IMR-90 (cell line): ENCODE measurements around the gene NDUFA5. TPM values are rescaled to one million over a fixed set of nuclear protein-coding genes. Genes with fewer than 3 reads are reported as not detected.

Experiments
- ATAC-seq: fragments of 200-7000 bp; cut with Tn5 transposase; 2 replicates; pipeline ENCODE4 v1.9.1; 2020; ENCODE audit warnings: low read depth, mild to moderate bottlenecking, moderate library complexity
- BruUV-seq: library from RNA; stranded (reverse); fragments of 400-500 nt; replicated peaks from 2 replicates; lab custom pipeline; 2021; lab: Mats Ljungman, UMichigan
- CTCF ChIA-PET: fragments of 300-600 bp; formaldehyde crosslinking; extraction: SDS; loops from one replicate; lab custom pipeline; 2021; ENCODE audit warnings: antibody characterized with exemption; lab: Yijun Ruan, JAX
- POLR2A ChIA-PET: fragments of 300-600 bp; sonication (Branson Sonifier 250); formaldehyde crosslinking; loops from one replicate; lab custom pipeline; 2022; ENCODE audit warnings: antibody characterized with exemption; ENCODE audit not compliant: unreplicated experiment; lab: Charles Lee
- DNase-seq: peaks from one replicate; pipeline ENCODE4 v3.0.0; 2013
- H2AFZ ChIP-seq: replicated peaks from 2 replicates; pipeline ENCODE3; 2013; ENCODE audit warnings: low read length, mild to moderate bottlenecking; ENCODE audit not compliant: poor library complexity
- H2AK5ac ChIP-seq: 2 replicates; pipeline ENCODE4 v1.6.1; 2013; ENCODE audit warnings: low read depth, low read length, inconsistent platforms
- H2AK9ac ChIP-seq: replicated peaks from 2 replicates; pipeline ENCODE3; 2013; ENCODE audit warnings: mild to moderate bottlenecking, low read depth, low read length, moderate library complexity; ENCODE audit not compliant: poor library complexity
- H2BK120ac ChIP-seq: 2 replicates; pipeline ENCODE4 v1.6.1; 2013; ENCODE audit warnings: low read depth, low read length, inconsistent platforms
- H2BK15ac ChIP-seq: 3 replicates; pipeline ENCODE4 v1.6.1; 2013; ENCODE audit warnings: low read depth, low read length, inconsistent platforms
- H2BK20ac ChIP-seq: 2 replicates; pipeline ENCODE4 v1.6.1; 2013; ENCODE audit warnings: low read depth, mild to moderate bottlenecking, inconsistent platforms, low read length, moderate library complexity
- H2BK5ac ChIP-seq: 2 replicates; pipeline ENCODE4 v1.6.1; 2013; ENCODE audit warnings: mild to moderate bottlenecking, low read depth, low read length, inconsistent platforms; ENCODE audit not compliant: poor library complexity, severe bottlenecking
- H3K14ac ChIP-seq: replicated peaks from 2 replicates; pipeline ENCODE4 v1.6.1; 2013; ENCODE audit warnings: low read depth, low read length, inconsistent platforms
- H3K18ac ChIP-seq: 2 replicates; pipeline ENCODE4 v1.6.1; 2013; ENCODE audit warnings: low read depth, low read length, control low read depth
- H3K23ac ChIP-seq: 2 replicates; pipeline ENCODE4 v1.6.1; 2013; ENCODE audit warnings: low read depth, low read length, inconsistent platforms
- H3K27ac ChIP-seq: 2 replicates; pipeline ENCODE4 v1.5.1; 2013; ENCODE audit warnings: mild to moderate bottlenecking, control low read depth, low read length; ENCODE audit not compliant: insufficient read depth
- H3K27me3 ChIP-seq: 2 replicates; pipeline ENCODE4 v1.6.1; 2013; ENCODE audit warnings: low read length; ENCODE audit not compliant: control insufficient read depth, insufficient read depth
- H3K36me3 ChIP-seq: 2 replicates; pipeline ENCODE4 v1.6.1; 2013; ENCODE audit warnings: low read length, mixed read lengths; ENCODE audit not compliant: control insufficient read depth, insufficient read depth
- H3K4ac ChIP-seq: 2 replicates; pipeline ENCODE4 v1.6.1; 2013; ENCODE audit warnings: low read depth, low read length, inconsistent platforms
- H3K4me1 ChIP-seq: 2 replicates; pipeline ENCODE4 v1.6.1; 2013; ENCODE audit warnings: low read length, mixed read lengths; ENCODE audit not compliant: control insufficient read depth, insufficient read depth
- H3K4me2 ChIP-seq: 2 replicates; pipeline ENCODE4 v1.6.1; 2013; ENCODE audit warnings: low read depth, mild to moderate bottlenecking, control low read depth, low read length, moderate library complexity
- H3K4me3 ChIP-seq: 2 replicates; pipeline ENCODE4 v1.5.1; 2013; ENCODE audit warnings: low read depth, mild to moderate bottlenecking, control low read depth, low read length, moderate library complexity; ENCODE audit not compliant: insufficient read depth
- H3K56ac ChIP-seq: 2 replicates; pipeline ENCODE4 v1.6.1; 2013; ENCODE audit warnings: low read length, inconsistent platforms; ENCODE audit not compliant: insufficient read depth; ENCODE audit errors: extremely low read depth
- H3K79me1 ChIP-seq, 2 experiments: 2 replicates each; pipeline ENCODE4 v1.6.1; 2013; ENCODE audit warnings: low read length in 2 of 2, inconsistent platforms in 1 of 2, low read depth in 1 of 2
- H3K9ac ChIP-seq: 2 replicates; pipeline ENCODE4 v1.6.1; 2013; ENCODE audit warnings: low read depth, low read length, control low read depth
- H3K9me1 ChIP-seq: 2 replicates; pipeline ENCODE4 v1.6.1; 2013; ENCODE audit warnings: low read length, inconsistent platforms; ENCODE audit not compliant: insufficient read depth
- H3K9me3 ChIP-seq: 2 replicates; pipeline ENCODE4 v1.6.1; 2013; ENCODE audit warnings: low read length; ENCODE audit not compliant: control insufficient read depth, insufficient read depth
- H4K20me1 ChIP-seq: 2 replicates; pipeline ENCODE4 v1.6.1; 2013; ENCODE audit warnings: low read length, inconsistent platforms; ENCODE audit not compliant: insufficient read depth
- H4K5ac ChIP-seq: 2 replicates; pipeline ENCODE4 v1.6.1; 2013; ENCODE audit warnings: mild to moderate bottlenecking, low read depth, low read length, control low read depth
- H4K8ac ChIP-seq, 2 experiments: 2 replicates each; pipeline ENCODE4 v1.6.1; 2013; ENCODE audit warnings: low read depth in 2 of 2, low read length in 2 of 2, control low read depth in 1 of 2, inconsistent platforms in 1 of 2
- H4K91ac ChIP-seq: 2 replicates; pipeline ENCODE4 v1.6.1; 2013; ENCODE audit warnings: low read depth, low read length, inconsistent platforms; ENCODE audit not compliant: insufficient read depth
- BHLHE40 ChIP-seq: fragments of 150-350 bp; IDR thresholded peaks from 2 replicates; pipeline ENCODE4 v1.6.1; 2016; ENCODE audit warnings: mild to moderate bottlenecking, low read depth, low read length
- CEBPB ChIP-seq: IDR thresholded peaks from 2 replicates; pipeline ENCODE4 v1.6.1; 2012; ENCODE audit warnings: low read depth, low read length, improper control_type of control experiment
- CHD1 ChIP-seq: IDR thresholded peaks from 2 replicates; pipeline ENCODE4 v1.6.1; 2012; ENCODE audit warnings: low read depth, low read length, improper control_type of control experiment
- CTCF ChIP-seq: conservative IDR thresholded peaks from 2 replicates; pipeline ENCODE4 v1.5.1; 2012; ENCODE audit warnings: mild to moderate bottlenecking, low read depth, low read length, improper control_type of control experiment
- ELK1 ChIP-seq: fragments of 150-350 bp; IDR thresholded peaks from 2 replicates; pipeline ENCODE4 v1.6.1; 2016; ENCODE audit warnings: low read depth, mild to moderate bottlenecking, low read length, moderate library complexity, borderline replicate concordance
- FOS ChIP-seq: fragments of 150-350 bp; IDR thresholded peaks from 2 replicates; pipeline ENCODE4 v1.6.1; 2016; ENCODE audit warnings: low read depth, low read length
- MAFK ChIP-seq: IDR thresholded peaks from 2 replicates; pipeline ENCODE4 v1.6.1; 2012; ENCODE audit warnings: low read depth, low read length, improper control_type of control experiment
- MXI1 ChIP-seq: IDR thresholded peaks from 2 replicates; pipeline ENCODE4 v1.6.1; 2012; ENCODE audit warnings: low read depth, mild to moderate bottlenecking, low read length, moderate library complexity, borderline replicate concordance
- NFE2L2 ChIP-seq: fragments of 150-350 bp; IDR thresholded peaks from 2 replicates; pipeline ENCODE4 v1.6.1; 2016; ENCODE audit warnings: low read depth, mild to moderate bottlenecking, low read length
- POLR2A ChIP-seq: IDR thresholded peaks from 2 replicates; pipeline ENCODE4 v1.6.1; 2012; ENCODE audit warnings: mild to moderate bottlenecking, low read depth, low read length
- RAD21 ChIP-seq: IDR thresholded peaks from 2 replicates; pipeline ENCODE4 v1.6.1; 2012; ENCODE audit warnings: low read length, improper control_type of control experiment
- RCOR1 ChIP-seq: IDR thresholded peaks from 2 replicates; pipeline ENCODE4 v1.6.1; 2012; ENCODE audit warnings: mild to moderate bottlenecking, low read length, improper control_type of control experiment; ENCODE audit not compliant: insufficient replicate concordance
- RFX5 ChIP-seq: IDR thresholded peaks from 2 replicates; pipeline ENCODE4 v1.8.0; 2012; ENCODE audit warnings: low read depth, mild to moderate bottlenecking, low read length, moderate library complexity
- SMC3 ChIP-seq: fragments of 150-350 bp; IDR thresholded peaks from 2 replicates; pipeline ENCODE4 v1.6.1; 2016; ENCODE audit warnings: low read depth, mild to moderate bottlenecking, antibody characterized with exemption, low read length, moderate library complexity
- USF2 ChIP-seq: fragments of 150-350 bp; IDR thresholded peaks from 2 replicates; pipeline ENCODE4 v1.6.1; 2017; ENCODE audit warnings: mild to moderate bottlenecking, antibody characterized with exemption, low read length, low read depth
- WGBS, 2 experiments: methylation state at CpG; one replicate each; pipeline versions ENCODE4 v1.1.5 to v1.1.7; 2013; ENCODE audit warnings: missing lambda C conversion rate in 2 of 2; ENCODE audit not compliant: insufficient read length in 1 of 2; ENCODE audit errors: extremely low coverage in 2 of 2; 5-methylcytosine and 5-hydroxymethylcytosine counted together
- dilution Hi-C: fragments of 300-500 bp; cut with HindIII; formaldehyde crosslinking; loops from one replicate; pipeline ENCODE4 v1.14.3; 2018; ENCODE audit warnings: low sequenced_read_pairs; ENCODE audit not compliant: unreplicated experiment
- in situ Hi-C: fragments of 300-500 bp; cut with MboI; formaldehyde crosslinking; loops from 3 replicates; pipeline ENCODE4 v1.14.3; 2019; ENCODE audit warnings: low sequenced_read_pairs, inconsistent platforms, mixed read lengths
- intact Hi-C: fragments of 100-400 bp; cut with micrococcal nuclease; formaldehyde crosslinking; loops from 2 replicates; pipeline ENCODE4 v1.10.0; 2022
- polyA plus RNA-seq, 3 experiments: library from polyadenylated mRNA; depleted of rRNA; stranded (reverse); fragments of >200 nt; gene quantifications; 2 replicates each; pipeline ENCODE4 v1.2.3, GENCODE V29; 2012; ENCODE audit warnings: low replicate concordance in 1 of 3
- total RNA-seq: library from RNA; depleted of rRNA; stranded (reverse); fragments of >200 nt; gene quantifications from 2 replicates; pipeline ENCODE4 v1.2.3, GENCODE V29; 2012

NDUFA5 gene
- total and polyA plus RNA-seq, 2 of the 4 experiments (the other 2 are of a cell fraction), result 2.9 to 12.1 TPM

- H2BK15ac ChIP-seq, result no peak overlapping the region
- BruUV-seq, result no TSS peak
- POLR2A ChIA-PET, result no interaction called here
- no peaks in the 10 kb centered on the region for H3K79me1 ChIP-seq
- H2AK9ac ChIP-seq, result no peak overlapping the region
- CTCF ChIA-PET, result no interaction called here
- H3K4me2 ChIP-seq, result no peak overlapping the region
- in situ Hi-C loops (no loop called here), dilution Hi-C loops (no loop called here), intact Hi-C loops (no loop called here)
- no peak overlapping the region for H2BK5ac ChIP-seq
- H3K4me1 ChIP-seq, result no peaks in the 10 kb centered on the region
- H3K9me1 ChIP-seq, result no peaks in the 10 kb centered on the region
- TF ChIP-seq RFX5, result no peak
- no peak for TF ChIP-seq FOS
- no peak for TF ChIP-seq CTCF
- TF ChIP-seq CEBPB, result no peak
- TF ChIP-seq MXI1, result no peak
- TF ChIP-seq POLR2A, result no peak
- no peak for TF ChIP-seq NFE2L2
- no peak for TF ChIP-seq BHLHE40
- no peak for TF ChIP-seq SMC3
- no peak for TF ChIP-seq RAD21
- no peak for TF ChIP-seq MAFK
- no peak for TF ChIP-seq RCOR1
- no peak for TF ChIP-seq CHD1
- no peak for TF ChIP-seq USF2
- no peak for TF ChIP-seq ELK1
- no peak overlapping the region for H3K27ac ChIP-seq
- H3K4me3 ChIP-seq, result no peak overlapping the region
- H2BK120ac ChIP-seq, result no peak overlapping the region
- H3K18ac ChIP-seq, result no peak overlapping the region
- H4K5ac ChIP-seq, result no peak overlapping the region
- H3K9ac ChIP-seq, result no peak overlapping the region
- DNase-seq (no peak), ATAC-seq (no peak)
- no peak overlapping the region for H2BK20ac ChIP-seq
- H3K9me3 ChIP-seq, result no peaks in the 10 kb centered on the region
- no peaks in the 10 kb centered on the region for H3K36me3 ChIP-seq
- no peak overlapping the region for H4K8ac ChIP-seq
- no CpG with 5 or more reads among the region's 5 CpGs for WGBS, 2 experiments
- H3K23ac ChIP-seq, result no peak overlapping the region
- H3K56ac ChIP-seq, result no peak overlapping the region
- H2AFZ ChIP-seq, result no peak overlapping the region
- H4K20me1 ChIP-seq, result no peaks in the 10 kb centered on the region
- H4K91ac ChIP-seq, result no peak overlapping the region
- no peak overlapping the region for H3K4ac ChIP-seq
- no peaks in the 10 kb centered on the region for H3K27me3 ChIP-seq
- no peak overlapping the region for H2AK5ac ChIP-seq
- H3K14ac ChIP-seq, result no peak overlapping the region
Observed at GRCh38 chr7:123502201-123502600, 55.4 kb downstream of the NDUFA5 start.
